ENCODE results near the gene ZNF569. TPM values are rescaled to one million over a fixed set of nuclear protein-coding genes. Genes with fewer than 3 reads are reported as not detected.
"Not testable (repeated sequence)": the region's sequence is repeated elsewhere in the genome, so short reads cannot be mapped to it uniquely, and the experiment has no call there.

The ZNF569 gene
- total RNA-seq, 1 experiment from 2014 or later: not detected

- Histone ChIP-seq H3K27me3 (replicated peaks; ENCODE audit: control insufficient read depth, insufficient read depth, low read length) (no peaks in the 10 kb centered on the region), H3K36me3 (ENCODE audit: control insufficient read depth, insufficient read depth, low read length) (no peaks in the 10 kb centered on the region), H3K4me3 (ENCODE audit: low read depth, low read length) (no peak overlapping the region), H3K4me1 (no peaks in the 10 kb centered on the region), H3K9me3 (peaks cover 54% of the 10 kb centered on the region)
- H3K9me3 Mint-ChIP-seq (ENCODE audit: unreplicated experiment): peaks cover 43% of the 10 kb centered on the region
- ChIA-PET POLR2A (no interaction called here), CTCF (no interaction called here)
- H3K36me3 Mint-ChIP-seq (ENCODE audit: insufficient read depth, unreplicated experiment): no peaks in the 10 kb centered on the region
- TF ChIP-seq, protein P1, sequence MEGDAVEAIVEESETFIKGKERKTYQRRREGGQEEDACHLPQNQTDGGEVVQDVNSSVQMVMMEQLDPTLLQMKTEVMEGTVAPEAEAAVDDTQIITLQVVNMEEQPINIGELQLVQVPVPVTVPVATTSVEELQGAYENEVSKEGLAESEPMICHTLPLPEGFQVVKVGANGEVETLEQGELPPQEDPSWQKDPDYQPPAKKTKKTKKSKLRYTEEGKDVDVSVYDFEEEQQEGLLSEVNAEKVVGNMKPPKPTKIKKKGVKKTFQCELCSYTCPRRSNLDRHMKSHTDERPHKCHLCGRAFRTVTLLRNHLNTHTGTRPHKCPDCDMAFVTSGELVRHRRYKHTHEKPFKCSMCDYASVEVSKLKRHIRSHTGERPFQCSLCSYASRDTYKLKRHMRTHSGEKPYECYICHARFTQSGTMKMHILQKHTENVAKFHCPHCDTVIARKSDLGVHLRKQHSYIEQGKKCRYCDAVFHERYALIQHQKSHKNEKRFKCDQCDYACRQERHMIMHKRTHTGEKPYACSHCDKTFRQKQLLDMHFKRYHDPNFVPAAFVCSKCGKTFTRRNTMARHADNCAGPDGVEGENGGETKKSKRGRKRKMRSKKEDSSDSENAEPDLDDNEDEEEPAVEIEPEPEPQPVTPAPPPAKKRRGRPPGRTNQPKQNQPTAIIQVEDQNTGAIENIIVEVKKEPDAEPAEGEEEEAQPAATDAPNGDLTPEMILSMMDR (IDR thresholded peaks at IDR 0.05; ENCODE audit: insufficient read depth in 1 of 2, low read depth in 1 of 2, low read length in 1 of 2, severe bottlenecking in 1 of 2, unreplicated experiment in 1 of 2): no peak
- H3K27ac Mint-ChIP-seq (ENCODE audit: unreplicated experiment): no peak overlapping the region
- no peaks in the 10 kb centered on the region for H3K27me3 Mint-ChIP-seq (ENCODE audit: insufficient read depth, unreplicated experiment)
- intact Hi-C loops (cut with micrococcal nuclease; ENCODE audit: unreplicated experiment): no loop called here
- H3K4me3 Mint-ChIP-seq (ENCODE audit: unreplicated experiment): no peak overlapping the region
- no peak for DNase-seq
- H3K4me1 Mint-ChIP-seq (ENCODE audit: low read depth, unreplicated experiment): no peaks in the 10 kb centered on the region
- no TSS peak for BruUV-seq (replicated peaks)
Observed at GRCh38 chr19:37413313-37414084, 53.7 kb downstream of the ZNF569 start.

- Histone ChIP-seq H3K4me1 (no peaks in the 10 kb centered on the region), H3K36me3 (ENCODE audit: control insufficient read depth, insufficient read depth, low read length) (no peaks in the 10 kb centered on the region), H3K27me3 (replicated peaks; ENCODE audit: control insufficient read depth, insufficient read depth, low read length) (no peaks in the 10 kb centered on the region), H3K4me3 (ENCODE audit: low read depth, low read length) (no peak overlapping the region), H3K9me3 (peaks cover 54% of the 10 kb centered on the region)
- Mint-ChIP-seq H3K9me3 (ENCODE audit: unreplicated experiment) (peaks cover 43% of the 10 kb centered on the region), H3K4me1 (ENCODE audit: low read depth, unreplicated experiment) (no peaks in the 10 kb centered on the region), H3K36me3 (ENCODE audit: insufficient read depth, unreplicated experiment) (no peaks in the 10 kb centered on the region), H3K27me3 (ENCODE audit: insufficient read depth, unreplicated experiment) (no peaks in the 10 kb centered on the region), H3K27ac (ENCODE audit: unreplicated experiment) (no peak overlapping the region), H3K4me3 (ENCODE audit: unreplicated experiment) (no peak overlapping the region)
- no TSS peak for BruUV-seq (replicated peaks)
- ChIA-PET POLR2A (no interaction called here), CTCF (no interaction called here)
- TF ChIP-seq, protein P1 (IDR thresholded peaks at IDR 0.05; ENCODE audit: insufficient read depth in 1 of 2, low read depth in 1 of 2, low read length in 1 of 2, severe bottlenecking in 1 of 2, unreplicated experiment in 1 of 2): no peak
- no peak for DNase-seq
- intact Hi-C loops (cut with micrococcal nuclease; ENCODE audit: unreplicated experiment): no loop called here
Observed at GRCh38 chr19:37412700-37413099, 54.5 kb downstream of the ZNF569 start.

DNA sequence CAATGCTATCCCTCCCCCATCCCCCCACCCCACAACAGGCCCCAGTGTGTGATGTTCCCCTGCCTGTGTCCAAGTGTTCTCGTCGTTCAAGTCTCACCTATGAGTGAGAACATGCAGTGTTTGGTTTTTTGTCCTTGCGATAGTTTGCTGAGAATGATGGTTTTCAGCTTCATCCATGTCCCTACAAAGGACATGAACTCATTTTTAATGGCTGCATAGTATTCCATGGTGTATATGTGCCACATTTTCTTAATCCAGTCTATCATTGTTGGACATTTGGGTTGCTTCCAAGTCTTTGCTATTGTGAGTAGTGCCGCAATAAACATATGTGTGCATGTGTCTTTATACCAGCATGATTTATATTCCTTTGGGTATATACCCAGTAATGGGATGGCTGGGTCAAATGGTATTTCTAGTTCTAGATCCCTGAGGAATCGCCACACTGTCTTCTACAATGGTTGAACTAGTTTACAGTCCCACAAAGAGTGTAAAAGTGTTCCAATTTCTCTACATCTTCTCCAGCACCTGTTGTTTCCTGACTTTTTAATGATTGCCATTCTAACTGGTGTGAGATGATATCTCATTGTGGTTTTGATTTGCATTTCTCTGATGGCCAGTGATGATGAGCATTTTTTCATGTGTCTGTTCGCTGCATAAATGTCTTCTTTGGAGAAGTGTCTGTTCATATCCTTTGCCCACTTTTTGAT is 61.0 kb downstream of the ZNF569 start:
- H3K4me3 ChIP-seq (ENCODE audit: low read depth, low read length); H3K36me3 ChIP-seq (ENCODE audit: control insufficient read depth, insufficient read depth, low read length); BruUV-seq (replicated peaks); H3K4me3 Mint-ChIP-seq (ENCODE audit: unreplicated experiment); H3K4me1 Mint-ChIP-seq (ENCODE audit: low read depth, unreplicated experiment); H3K36me3 Mint-ChIP-seq (ENCODE audit: insufficient read depth, unreplicated experiment); intact Hi-C loops (cut with micrococcal nuclease; ENCODE audit: unreplicated experiment); H3K27ac Mint-ChIP-seq (ENCODE audit: unreplicated experiment); CTCF ChIA-PET; H3K27me3 ChIP-seq (replicated peaks; ENCODE audit: control insufficient read depth, insufficient read depth, low read length); POLR2A ChIA-PET; DNase-seq; H3K27me3 Mint-ChIP-seq (ENCODE audit: insufficient read depth, unreplicated experiment); H3K4me1 ChIP-seq: not testable (repeated sequence)
- peaks cover 21% of the 10 kb centered on the region for H3K9me3 ChIP-seq
- peaks cover 50% of the 10 kb centered on the region for H3K9me3 Mint-ChIP-seq (ENCODE audit: unreplicated experiment)

All from Caco-2 (cell line).